ENCODE measurements around the gene CPT1B.
A peak's percentile ranks its signal among the peaks of the same experiment; 100 is the strongest.
"Not testable (repeated sequence)": the region's sequence is repeated elsewhere in the genome, so short reads cannot be mapped to it uniquely, and the experiment has no call there.

The CPT1B gene

GRCh38 chr22:50544078-50544745 is 34.0 kb downstream of the CPT1B start:
- DNase-seq, result peak; percentile 83

GRCh38 chr22:50542416-50542927 is 35.8 kb downstream of the CPT1B start:
- no peak for DNase-seq

- peak; percentile 50 for DNase-seq
Measured at GRCh38 chr22:50541667-50542026, 36.6 kb downstream of the CPT1B start.

- no peak for DNase-seq
Measured at GRCh38 chr22:50540381-50540780, 37.8 kb downstream of the CPT1B start.

- no peak for DNase-seq
Measured at GRCh38 chr22:50537765-50538164, 40.5 kb downstream of the CPT1B start.

- no peak for DNase-seq
Measured at GRCh38 chr22:50536226-50536625, 42.0 kb downstream of the CPT1B start.

GRCh38 chr22:50535113-50535512 is 43.1 kb downstream of the CPT1B start:
- no peak for DNase-seq

GRCh38 chr22:50533856-50534711 is 44.1 kb downstream of the CPT1B start:
- DNase-seq, result not testable (repeated sequence)

GRCh38 chr22:50532824-50533796 is 45.1 kb downstream of the CPT1B start:
- no peak for DNase-seq

- DNase-seq, result peak; percentile 40
Measured at GRCh38 chr22:50531962-50532674, 46.1 kb downstream of the CPT1B start.

- peak; percentile 58 for DNase-seq
Measured at GRCh38 chr22:50531546-50531961, 46.7 kb downstream of the CPT1B start.

- peak; percentile 85 for DNase-seq
Measured at GRCh38 chr22:50530877-50531545, 47.2 kb downstream of the CPT1B start.

GRCh38 chr22:50530580-50530876 is 47.7 kb downstream of the CPT1B start:
- DNase-seq, result no peak

GRCh38 chr22:50529897-50530579 is 48.2 kb downstream of the CPT1B start, which contains the start of gene TYMP:
TYMP (minus strand) TSS chr22:50530012; CDS start chr22:50529709, 303 bp downstream.
- peak; percentile 78 for DNase-seq

GRCh38 chr22:50529416-50529896 is 48.8 kb downstream of the CPT1B start:
- no peak for DNase-seq

- DNase-seq, result no peak
Measured at GRCh38 chr22:50528682-50529415, 49.4 kb downstream of the CPT1B start.

GRCh38 chr22:50527921-50528681 is 50.1 kb downstream of the CPT1B start:
- DNase-seq, result no peak

GRCh38 chr22:50526834-50527801 is 51.1 kb downstream of the CPT1B start:
- peak; percentile 67 for DNase-seq
